Stimulated activated CD4-positive, alpha-beta T cell treated with anti-CD3 and anti-CD28 coated beads, Interleukin-4, amount 100 ng/mL, for 48 hours (primary cell): ENCODE measurements around the gene IFI44L.

Experiments used
- DNase-seq, 2 donors: peaks; one replicate each; pipeline ENCODE4 v3.0.0-alpha.2; 2020; ENCODE audit warnings: low read depth in 2 of 2

The IFI44L gene

DNA sequence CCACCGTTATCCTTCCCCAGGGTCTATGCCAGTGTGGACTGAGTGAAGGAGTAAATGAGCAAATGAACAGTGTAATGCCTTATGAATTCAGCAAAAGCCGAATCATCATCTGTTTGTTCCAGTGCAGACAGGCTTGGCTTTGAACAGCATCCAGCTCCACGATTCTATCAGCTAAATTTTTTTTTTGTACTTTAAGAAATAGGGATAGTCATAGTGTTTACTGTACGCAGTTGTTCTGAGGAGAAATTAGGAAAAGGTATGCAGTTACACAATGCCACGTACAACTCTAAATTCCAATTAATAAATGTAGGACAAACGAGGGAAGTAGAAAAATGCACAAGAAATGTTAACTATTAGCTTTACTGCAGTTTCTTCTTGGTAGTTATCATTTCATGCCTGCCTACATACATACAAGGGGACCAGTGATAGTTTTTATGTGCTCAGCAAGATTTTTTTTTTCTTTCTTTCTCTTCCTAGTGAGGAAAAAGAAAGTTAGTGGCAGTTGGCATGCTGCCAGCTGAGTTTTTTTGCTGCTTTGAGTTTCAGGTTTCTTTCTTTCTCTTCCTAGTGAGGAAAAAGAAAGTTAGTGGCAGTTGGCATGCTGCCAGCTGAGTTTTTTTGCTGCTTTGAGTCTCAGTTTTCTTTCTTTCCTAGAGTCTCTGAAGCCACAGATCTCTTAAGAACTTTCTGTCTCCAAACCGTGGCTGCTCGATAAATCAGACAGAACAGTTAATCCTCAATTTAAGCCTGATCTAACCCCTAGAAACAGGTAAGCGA, at the start of gene IFI44L:
Gene IFI44L, plus strand, starts transcription at position 646 of the 777 bp plus-strand sequence. CDS start 7,468 bp downstream, outside the sequence.
- peak; percentile 37 to 38 for DNase-seq

DNA sequence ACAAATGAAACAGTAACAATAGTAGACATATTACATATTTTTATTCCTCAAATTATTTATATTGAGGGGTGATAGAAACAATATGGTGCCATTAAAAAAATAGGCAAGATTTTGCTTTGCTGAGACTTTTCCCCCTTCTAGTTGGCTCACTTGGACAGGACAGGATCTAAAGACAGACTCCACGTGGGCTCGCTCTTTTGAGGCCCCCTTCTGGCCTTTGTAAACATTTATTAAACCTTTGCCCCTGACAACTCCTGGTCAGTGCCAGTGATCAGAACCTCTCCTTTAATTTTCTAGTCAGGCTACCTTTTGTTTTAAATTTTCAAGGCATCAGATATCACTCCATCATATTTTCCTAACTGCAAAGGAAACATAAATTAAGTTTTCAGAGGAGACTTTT, 49.7 kb upstream of the IFI44L start:
- DNase-seq = no peak

DNA sequence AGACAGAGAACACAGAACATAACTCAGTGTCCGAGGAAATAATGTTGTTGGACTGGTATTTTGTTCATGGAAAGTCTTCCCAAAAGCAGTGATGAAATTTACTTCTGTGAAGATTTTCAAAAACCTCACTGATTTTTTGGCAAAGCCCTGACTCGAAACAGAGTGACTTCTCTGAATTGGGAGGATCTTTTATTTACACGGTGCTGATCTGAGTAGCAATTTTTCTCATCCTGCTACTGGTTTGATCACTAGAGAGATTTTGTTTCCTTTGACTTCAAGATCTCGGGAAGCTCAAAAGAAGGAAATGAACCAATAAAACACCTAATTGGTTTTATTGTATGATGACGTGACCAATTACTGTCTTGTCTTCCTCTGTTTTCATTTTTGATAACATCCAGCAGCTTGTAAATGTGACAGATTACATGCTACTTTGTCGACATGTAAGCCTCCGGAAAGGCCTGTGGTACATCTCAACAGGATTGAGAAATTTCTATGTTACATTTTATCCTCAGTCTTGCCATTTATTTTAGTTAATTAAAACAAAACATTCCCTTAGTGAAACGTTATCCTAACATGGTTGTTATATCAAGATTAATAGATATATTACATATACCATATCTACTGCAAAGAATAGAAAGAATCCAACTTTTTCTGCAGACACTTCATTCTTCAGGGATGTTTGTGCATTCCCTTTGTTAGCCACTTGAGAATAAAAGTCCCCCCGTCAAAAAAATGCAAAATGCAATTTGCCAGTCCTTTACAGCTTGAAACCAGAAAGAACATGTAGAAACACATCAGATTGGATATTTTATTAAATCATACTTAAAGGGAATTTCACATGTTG, 42.8 kb upstream of the IFI44L start:
- DNase-seq = no peak

DNA sequence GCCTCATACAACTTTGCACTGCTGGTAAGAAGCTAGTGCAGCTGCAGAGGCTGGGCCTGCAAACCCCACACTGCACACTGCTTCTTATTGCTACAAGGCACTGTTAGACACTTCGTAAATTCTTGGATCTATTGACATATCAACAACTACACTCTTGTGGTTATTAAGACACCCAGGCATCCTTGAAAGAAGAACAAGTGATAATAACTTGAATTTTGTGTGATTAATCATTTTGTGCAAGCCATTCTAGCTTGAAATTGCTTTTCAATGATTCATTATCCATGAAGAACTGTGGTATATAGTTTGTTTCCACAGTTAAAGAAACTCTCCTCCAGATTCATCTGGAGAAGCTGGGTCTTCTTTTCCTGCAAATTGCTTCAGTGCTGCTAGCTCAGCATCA, 33.7 kb upstream of the IFI44L start:
- DNase-seq = no peak

DNA sequence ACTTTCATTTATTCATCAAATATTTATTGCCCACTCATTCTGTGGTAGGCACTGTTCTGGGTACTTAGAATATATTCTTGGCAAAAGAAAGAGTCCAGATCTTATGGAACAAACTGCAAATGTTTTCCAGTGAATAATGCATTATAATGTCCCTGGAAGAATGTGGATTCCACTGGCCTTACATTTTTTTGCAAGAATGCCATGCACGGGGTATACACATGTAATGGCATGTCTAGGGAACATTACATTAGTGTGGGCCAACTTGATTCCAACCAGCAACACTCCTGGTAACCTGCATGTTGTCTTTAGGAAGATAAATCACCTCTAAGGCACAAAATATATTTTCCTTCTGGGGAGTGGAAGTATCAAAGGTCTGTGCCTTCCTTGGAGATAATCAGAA, 33.0 kb upstream of the IFI44L start:
- no peak for DNase-seq

DNA sequence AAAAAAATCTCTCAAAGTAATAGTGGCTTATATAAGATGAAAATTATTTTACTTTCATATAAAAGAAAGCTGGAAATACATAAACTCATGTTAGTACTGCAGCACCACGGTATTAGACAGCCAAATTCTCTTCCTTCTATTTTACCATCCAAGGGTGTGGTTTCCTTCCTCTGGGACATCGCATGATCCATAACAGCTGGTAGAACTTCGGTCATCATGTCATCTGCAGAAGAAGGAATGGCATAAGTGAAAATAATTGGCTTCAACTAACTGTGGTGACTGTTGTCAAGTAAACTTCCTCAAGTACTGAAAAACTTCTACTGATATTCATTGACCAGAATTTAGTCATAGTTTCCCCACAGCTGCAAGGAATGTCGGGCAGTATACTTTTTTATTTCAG, 28.3 kb upstream of the IFI44L start:
- DNase-seq = no peak

DNA sequence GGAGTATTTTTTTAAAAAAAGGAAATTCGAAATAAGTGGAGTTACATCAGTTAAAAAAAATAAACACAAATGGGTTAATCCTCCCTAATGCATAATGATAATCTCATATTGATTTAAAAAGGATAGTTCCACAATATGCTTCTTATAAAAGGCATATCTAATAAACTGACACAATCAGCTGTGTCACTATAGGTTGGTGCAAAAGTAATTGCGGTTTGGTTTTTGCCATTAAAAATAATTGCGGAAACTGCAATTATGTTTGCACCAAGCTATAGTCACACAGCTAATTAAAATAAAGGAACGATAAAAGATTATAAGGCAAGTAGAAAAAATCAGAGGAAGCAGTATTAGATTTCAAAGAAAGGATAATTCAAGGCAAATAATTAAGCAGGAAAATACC, 21.0 kb upstream of the IFI44L start:
- no peak for DNase-seq

DNA sequence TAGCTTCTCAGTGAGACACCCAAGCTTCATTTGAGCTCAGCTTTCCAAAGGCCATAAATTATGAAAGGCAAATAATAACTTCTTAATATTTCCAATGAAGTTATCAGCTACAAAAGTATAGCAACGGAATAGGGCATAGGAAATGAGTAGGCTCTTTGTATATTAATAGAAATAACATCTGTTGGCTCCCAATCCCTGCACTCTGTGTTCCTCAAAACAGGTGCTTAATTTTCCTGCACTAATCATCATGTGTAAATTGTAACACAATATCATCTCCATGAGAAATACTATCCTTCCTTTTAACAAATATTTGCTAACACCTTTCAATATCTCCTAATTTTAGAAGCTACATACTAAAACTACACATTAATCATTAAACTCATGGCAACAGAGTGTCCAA, 19.2 kb upstream of the IFI44L start:
- DNase-seq = no peak

DNA sequence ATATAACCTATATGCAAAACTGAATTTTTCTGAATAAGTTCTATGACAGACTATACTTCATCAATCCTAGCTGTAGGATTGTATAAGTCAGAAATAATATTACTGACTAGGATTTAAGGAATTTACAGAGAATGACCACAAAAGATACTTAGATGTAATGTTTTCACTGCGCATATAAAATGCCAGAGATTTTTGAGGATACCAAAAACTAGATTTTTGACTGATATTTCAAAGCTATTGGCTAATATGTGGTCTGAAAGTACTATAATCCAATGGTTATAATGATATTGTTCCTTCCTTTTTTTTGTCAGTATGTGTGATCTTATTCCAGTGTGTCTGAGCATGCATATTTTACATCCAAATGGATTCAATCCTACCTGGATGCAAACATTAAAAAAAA, 17.0 kb upstream of the IFI44L start:
- no peak for DNase-seq

DNA sequence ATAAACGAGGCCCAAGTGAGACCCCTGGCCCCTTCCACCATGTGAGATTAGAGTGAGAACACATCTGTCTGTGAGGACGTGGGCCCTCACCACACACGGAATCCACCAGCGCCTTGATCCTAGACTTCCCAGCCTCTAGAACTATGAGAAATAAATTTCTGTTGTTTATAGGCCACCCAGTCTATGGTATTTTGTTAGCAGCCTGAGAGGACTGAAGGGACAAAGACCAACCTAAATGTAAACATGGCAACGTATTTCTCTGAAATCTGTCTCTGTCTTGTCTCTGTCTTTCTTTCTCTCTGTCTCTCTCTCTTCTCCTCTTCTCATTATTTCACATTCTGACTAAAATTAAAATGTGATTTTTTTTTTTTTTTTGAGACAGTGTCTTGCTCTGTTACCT, 15.6 kb upstream of the IFI44L start:
- DNase-seq = no peak

DNA sequence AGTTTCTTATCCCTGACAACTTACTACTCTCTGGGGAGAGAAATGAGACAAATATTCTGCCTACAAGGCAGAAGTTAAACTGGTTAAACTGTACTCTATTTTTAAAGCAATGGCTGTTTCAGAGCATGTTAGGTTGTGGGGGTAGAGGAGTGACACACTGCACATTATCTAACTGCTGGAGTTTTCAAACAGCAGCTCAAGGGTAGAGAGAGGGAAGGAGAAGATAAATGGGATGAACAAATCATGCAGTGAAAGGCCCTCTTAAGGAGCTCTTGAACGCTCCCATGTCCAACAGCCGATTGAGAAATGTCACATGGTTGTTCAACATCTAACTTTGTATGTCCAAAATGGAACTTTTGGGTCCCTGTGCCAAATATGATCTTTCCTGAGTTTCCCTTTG, 14.0 kb upstream of the IFI44L start:
- no peak for DNase-seq

DNA sequence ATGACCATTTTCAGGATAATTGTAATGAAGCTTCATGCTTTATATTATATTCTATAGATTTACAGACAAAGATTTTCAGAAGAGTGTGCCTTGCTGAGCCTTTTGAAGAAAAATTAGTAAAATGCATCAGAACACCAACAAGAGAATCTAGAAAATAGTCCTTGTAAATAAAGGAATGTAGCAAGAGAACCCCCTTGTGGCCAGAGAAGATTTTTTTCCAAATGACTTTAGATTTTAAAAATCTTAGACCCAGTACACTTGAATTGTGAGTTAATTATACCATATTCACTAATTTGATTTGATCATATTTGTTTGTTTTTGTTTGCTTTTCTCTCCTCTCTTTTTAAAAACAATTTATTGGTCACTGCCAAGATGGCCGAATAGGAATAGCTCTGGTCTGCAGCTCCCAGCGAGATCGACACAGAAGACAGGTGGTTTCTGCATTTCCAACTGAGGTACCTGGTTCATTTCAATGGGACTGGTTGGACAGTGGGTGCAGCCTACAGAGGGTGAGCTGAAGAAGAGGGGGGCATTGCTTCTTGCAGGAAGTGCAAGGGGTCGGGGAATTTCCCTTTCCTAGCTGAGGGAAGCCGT, 12.8 kb upstream of the IFI44L start:
- DNase-seq = no peak

DNA sequence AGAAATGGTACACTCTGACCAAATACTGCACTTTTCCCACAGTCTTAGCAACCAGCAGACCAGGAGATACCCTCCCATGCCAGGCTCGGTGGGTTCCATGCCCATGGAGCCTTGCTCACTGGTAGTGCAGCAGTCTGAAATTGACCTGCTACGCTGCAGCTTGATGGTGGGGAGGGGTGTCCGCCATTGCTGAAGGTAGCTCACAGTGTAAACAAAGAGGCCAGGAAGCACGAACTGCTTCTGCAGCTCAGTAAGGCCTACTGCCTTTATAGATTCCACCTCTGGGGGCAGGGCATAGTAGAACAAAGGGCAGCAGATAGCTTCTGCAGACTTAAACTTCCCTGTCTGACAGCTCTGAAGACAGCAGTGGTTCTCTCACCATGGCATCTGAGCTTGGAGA, 12.3 kb upstream of the IFI44L start:
- DNase-seq = no peak

DNA sequence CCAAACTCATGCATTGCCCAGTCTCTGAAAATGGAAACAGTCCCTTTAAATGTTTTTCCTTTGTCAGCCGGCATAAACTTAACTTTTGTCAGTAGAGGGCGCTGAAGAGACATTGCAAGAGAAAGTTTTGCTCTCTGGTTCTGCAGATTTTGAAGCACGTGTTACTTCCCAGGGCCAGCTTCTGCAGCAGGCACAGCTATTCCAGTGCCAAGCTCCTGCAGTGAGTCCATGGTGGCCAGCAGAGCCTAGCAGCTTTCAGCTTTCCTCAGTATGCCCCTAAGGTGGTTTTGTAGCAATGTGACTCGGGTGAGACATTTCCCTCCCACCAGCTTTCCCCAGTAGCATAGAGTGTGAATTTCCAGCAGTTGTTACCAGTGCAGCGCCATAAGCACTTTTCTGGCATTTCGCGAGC, 2.6 kb upstream of the IFI44L start:
- peak in 1 of 2 donors; percentile 36 for DNase-seq

DNA sequence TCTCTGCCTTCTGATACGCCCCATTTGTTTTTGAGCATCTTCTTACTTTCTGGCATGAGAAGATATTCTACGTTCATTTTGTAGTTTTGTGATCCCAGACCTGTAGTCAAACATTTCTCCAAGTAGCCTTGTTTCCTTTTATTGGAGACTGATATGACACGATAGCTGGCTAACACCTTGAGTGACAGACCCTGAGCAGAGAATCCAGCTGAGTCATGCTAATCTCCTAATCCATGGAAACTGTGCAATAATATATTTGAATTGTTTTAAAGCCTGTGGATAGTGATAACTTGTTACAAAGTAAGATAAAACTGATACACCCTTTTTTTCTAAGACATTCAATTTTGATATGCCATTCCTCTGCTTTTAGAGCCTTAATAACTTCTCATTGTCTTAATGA, 1.2 kb upstream of the IFI44L start:
- DNase-seq = no peak

DNA sequence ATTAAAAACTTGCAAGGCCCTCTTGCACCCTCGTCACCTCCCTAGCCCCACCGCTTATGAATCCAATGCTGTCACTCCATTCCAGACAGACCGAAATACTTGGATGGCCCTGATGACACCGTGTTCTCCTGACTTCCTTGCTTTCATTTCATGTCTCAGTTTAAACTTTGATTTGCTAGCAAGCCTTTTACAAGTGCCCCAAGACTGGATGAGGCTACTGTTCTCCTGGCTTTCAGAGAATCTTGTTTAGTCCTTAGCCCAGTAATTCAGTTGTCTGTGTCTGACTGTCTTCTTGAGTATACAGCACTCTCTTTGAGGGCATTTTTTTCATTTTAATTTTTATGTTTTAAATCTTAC, 824 bp upstream of the IFI44L start:
- DNase-seq = no peak

DNA sequence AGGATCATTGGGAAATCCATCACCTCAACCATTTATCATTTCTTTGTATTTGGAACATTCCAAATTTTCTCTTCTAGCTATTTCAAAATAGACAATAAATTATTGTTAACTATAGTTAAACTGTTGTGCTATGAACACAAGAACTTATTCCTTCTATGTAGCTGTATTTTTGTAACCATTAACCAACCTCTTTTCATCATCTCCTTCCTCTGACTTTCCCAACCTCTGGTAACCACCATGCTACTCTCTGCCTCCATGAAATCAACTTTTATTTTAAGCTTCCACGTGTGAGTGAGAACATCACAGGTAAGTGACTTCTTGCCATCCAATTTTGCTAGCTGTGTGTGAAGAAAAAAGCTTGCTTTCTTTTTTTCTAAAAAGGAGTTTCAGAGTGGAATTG, 418 bp downstream of the IFI44L start:
- DNase-seq = no peak

DNA sequence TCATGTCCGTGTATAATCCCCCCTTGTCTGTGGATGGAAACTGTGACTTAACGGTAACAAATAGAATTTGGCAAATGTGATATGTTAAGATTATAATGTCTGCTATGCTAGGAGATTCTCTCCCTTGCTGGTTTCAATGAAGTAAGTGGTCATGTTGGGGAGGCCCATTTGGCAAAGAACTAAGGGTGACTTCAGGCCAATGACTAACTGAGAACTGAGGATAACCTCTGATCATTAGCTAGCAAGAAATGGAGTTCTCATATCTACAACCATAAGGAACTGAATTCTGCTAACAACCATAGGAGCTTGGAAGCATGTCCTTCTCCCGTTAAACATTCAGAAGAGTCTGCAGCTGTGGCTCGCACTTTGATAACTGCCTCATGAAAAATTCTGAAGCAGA, 2.3 kb downstream of the IFI44L start:
- DNase-seq = no peak

DNA sequence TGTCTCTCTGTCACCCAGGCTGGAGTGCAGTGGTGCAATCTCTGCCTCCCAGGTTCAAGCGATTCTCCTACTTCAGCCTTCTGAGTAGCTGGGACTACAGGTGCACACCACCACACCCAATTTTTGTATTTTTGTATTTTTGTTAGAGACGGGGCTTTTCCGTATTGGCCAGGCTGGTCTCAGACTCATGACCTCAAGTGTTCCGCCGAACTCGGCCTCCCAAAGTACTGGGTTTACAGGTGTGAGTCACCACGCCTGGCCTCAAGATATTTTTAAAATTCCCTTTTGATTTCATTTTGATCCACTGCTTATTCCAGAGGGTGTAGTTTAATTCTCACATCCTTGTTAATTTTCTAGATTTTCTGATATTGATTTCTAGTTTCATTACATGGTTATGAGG, 3.8 kb downstream of the IFI44L start:
- DNase-seq = no peak

DNA sequence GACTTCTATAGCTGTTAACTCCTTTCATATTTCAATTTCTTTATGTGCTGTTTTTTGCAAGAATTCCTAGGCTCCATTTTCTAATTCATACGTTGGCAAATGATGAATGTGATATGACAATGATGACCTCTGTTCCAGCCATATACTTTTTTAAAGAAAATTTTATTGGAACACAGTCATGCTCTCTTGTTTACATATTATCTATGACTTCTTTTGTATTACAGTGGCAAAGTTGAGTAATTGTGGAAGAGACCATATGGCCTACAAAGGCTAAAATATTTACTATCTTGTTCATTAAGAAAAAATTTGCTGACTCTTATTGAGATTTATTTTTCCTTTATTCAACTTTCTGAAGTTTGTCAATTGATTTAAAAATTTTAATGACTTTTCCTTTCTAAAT, 7.1 kb downstream of the IFI44L start:
- DNase-seq = no peak

DNA sequence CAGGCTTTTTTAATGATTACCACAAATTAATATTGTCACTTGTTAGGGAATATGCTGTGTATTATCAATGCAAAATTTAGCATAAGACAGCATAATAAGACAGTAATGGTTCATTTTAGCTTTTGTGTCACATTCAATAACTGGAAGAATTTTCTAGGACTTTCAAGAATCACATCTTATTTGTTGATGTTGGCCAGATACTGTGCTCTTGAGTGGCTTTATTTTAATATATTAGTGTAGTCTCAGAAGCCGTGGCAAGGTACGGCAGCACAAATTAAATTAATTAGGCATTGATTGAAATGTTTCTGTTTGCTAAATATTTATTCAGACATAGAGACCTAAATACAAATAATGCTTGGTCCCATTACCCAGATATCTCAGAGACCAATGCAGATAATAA, 10.4 kb downstream of the IFI44L start:
- no peak for DNase-seq

DNA sequence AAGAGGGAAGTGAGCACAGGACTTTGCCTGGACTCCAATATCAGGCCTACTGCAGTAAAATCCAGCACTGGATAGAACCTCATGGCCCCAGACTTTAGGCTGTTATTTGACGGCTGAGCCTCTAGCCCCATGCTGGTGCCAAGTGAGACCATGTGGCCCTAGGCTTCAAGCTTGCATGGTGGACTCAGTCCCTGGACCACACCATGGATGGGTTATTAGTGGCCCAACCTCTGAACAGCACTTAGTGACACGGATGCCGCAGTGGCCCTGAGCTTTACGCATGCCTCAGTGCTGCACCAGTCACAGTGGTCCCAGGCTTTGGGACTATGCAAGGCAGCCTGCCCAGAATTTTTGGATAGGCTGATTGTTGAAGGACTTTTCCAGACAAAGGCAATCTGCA, 13.0 kb downstream of the IFI44L start:
- DNase-seq = no peak

DNA sequence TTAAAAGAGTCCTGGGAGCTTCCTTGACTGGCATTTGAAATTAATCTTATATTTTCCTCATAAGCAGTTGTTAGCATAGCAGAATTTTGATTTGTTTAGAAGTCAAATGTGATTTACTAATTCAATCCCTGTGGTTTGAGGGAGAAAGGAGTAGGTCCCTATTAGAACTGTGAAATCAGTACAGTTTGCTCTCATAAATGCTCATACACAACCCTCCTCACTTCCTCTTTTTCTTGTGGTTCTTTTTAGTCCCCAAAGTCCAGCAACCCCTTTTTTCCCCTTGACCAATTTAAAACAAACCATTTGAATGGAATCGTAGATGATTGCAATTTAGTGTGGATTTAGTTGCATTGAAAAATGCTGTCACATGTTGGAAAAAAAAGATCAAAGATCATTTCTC, 20.2 kb downstream of the IFI44L start:
- DNase-seq = no peak
